GM10248 (cell line): Measurements from ENCODE around the gene KBTBD8.

Experiments
- CTCF ChIA-PET: fragments of 300-600 bp; sonication (Branson Sonifier 250); formaldehyde crosslinking; extraction: SDS; loops from one replicate; lab custom pipeline; 2021; ENCODE audit warnings: antibody characterized with exemption; lab: Yijun Ruan, JAX
- POLR2A ChIA-PET: fragments of 350-650 bp; sonication (Branson Sonifier 250); formaldehyde crosslinking; extraction: SDS; loops from one replicate; lab custom pipeline; 2020; ENCODE audit warnings: antibody characterized with exemption; lab: Yijun Ruan, JAX
- DNase-seq: peaks from one replicate; pipeline ENCODE4 v3.0.0; 2012; ENCODE audit errors: extremely low spot score
- CTCF ChIP-seq: IDR thresholded peaks from 2 replicates; pipeline ENCODE4 v1.5.1; 2012; ENCODE audit warnings: mild to moderate bottlenecking, low read depth; ENCODE audit errors: extremely low read depth, missing control alignments, control extremely low read depth

Gene KBTBD8

DNA sequence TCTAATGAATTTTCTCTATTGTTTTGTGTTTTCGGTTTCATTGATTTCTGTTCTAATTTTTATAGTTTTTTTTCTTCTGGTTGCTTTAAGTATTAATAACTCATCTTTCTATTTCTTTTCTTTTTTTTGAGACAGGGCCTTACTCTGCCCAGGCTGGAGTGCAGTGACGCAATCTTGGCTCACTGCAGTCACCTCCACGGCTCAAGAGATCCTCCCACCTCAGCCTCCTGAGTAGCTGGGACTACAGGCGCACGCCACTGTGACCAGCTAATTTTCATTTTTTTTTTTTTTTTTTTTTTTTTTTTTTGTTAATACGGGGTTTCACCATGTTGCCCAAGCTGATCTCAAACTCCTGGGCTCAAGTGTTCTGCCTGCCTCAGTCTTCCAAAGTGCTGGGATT, 14.5 kb downstream of the KBTBD8 start:
- DNase-seq, result no peak
- CTCF ChIA-PET, result no interaction called here
- POLR2A ChIA-PET, result no interaction called here

GRCh38 chr3:67015702-67016484, 17.8 kb downstream of the KBTBD8 start:
- ChIA-PET CTCF (interaction anchor here (1.0 to 2.3 kb wide), 6 partner anchors 8 to 98 kb away, joined by 3 to 9 read pairs (median 4); no protein-coding TSS in a partner anchor), POLR2A (interaction anchor here (1.6 kb wide), 1 partner anchor 18 kb away, joined by 5 read pairs; the partner anchor contains the start of gene KBTBD8)
- DNase-seq, result no peak
- TF ChIP-seq CTCF, result no peak

More for the DNA sequence above, 14.5 kb downstream of the KBTBD8 start:
- TF ChIP-seq CTCF, result no peak

GRCh38 chr3:67016522-67017080, 18.5 kb downstream of the KBTBD8 start:
- ChIA-PET CTCF (interaction anchor here (1.0 to 2.3 kb wide), 5 partner anchors 9 to 97 kb away, joined by 3 to 9 read pairs (median 3); no protein-coding TSS in a partner anchor), POLR2A (interaction anchor here (1.6 kb wide), 1 partner anchor 19 kb away, joined by 5 read pairs; the partner anchor contains the start of gene KBTBD8)
- no peak for DNase-seq
- TF ChIP-seq CTCF, result no peak

- CTCF ChIA-PET, result interaction anchor here (1.8 to 2.3 kb wide), 2 partner anchors 9 to 97 kb away, joined by 4 to 9 read pairs; no protein-coding TSS in a partner anchor
- POLR2A ChIA-PET, result interaction anchor here (1.6 kb wide), 1 partner anchor 19 kb away, joined by 5 read pairs; the partner anchor contains the start of gene KBTBD8
- no peak for DNase-seq
- no peak for TF ChIP-seq CTCF
Observed at GRCh38 chr3:67017211-67017610, 19.1 kb downstream of the KBTBD8 start.

- no peak for DNase-seq
- POLR2A ChIA-PET, result no interaction called here
- no peak for TF ChIP-seq CTCF
- CTCF ChIA-PET, result interaction anchor here (1.8 to 2.3 kb wide), 2 partner anchors 10 to 96 kb away, joined by 4 to 9 read pairs; no protein-coding TSS in a partner anchor
Observed at GRCh38 chr3:67018105-67018788, 20.1 kb downstream of the KBTBD8 start.
